Uterus (tissue), 4 donors: ENCODE measurements around the gene FOXC1. TPM values are rescaled to one million over a fixed set of nuclear protein-coding genes. Genes with fewer than 3 reads are reported as not detected.

ENCODE experiments used
- DNase-seq, 2 donors: peaks; one replicate each; pipeline ENCODE4 v3.0.0-alpha.2; 2019 to 2020
- H3K27ac ChIP-seq, 2 donors: fragments of 200-600 bp; sonication (generic); 1 replicate in 1 of 2; 2 replicates in 1 of 2; pipeline ENCODE4 v1.5.1; 2016 to 2018
- H3K27me3 ChIP-seq, 2 donors: fragments of 200-600 bp; sonication (generic); one replicate each; pipeline ENCODE4 v1.5.1; 2018 to 2019; ENCODE audit warnings: control low read depth in 1 of 2
- H3K36me3 ChIP-seq, 2 donors: fragments of 200-600 bp; sonication (generic); one replicate each; pipeline ENCODE4 v1.5.1; 2019; ENCODE audit warnings: control low read depth in 1 of 2
- H3K4me1 ChIP-seq, 2 donors: fragments of 200-600 bp; sonication (generic); one replicate each; pipeline ENCODE4 v1.5.1; 2018 to 2019; ENCODE audit warnings: control low read depth in 1 of 2
- H3K4me3 ChIP-seq, 2 donors: fragments of 200-600 bp; sonication (generic); 1 replicate in 1 of 2; 2 replicates in 1 of 2; pipeline ENCODE4 v1.5.1; 2018 to 2019; ENCODE audit warnings: mild to moderate bottlenecking in 1 of 2
- H3K9me3 ChIP-seq, 2 donors: fragments of 200-600 bp; sonication (generic); one replicate each; pipeline ENCODE4 v1.5.1; 2019; ENCODE audit warnings: control low read depth in 1 of 2
- CTCF ChIP-seq, 4 experiments: fragments of 200-600 bp in 2 of 4; fragments of 450-650 bp in 2 of 4; sonication (generic) in 2 of 4; IDR thresholded peaks; one replicate each; pipeline ENCODE4 v1.5.1; 2016 to 2019; ENCODE audit warnings: antibody characterized with exemption in 4 of 4, mild to moderate bottlenecking in 2 of 4, moderate library complexity in 1 of 4
- POLR2A ChIP-seq, 2 donors: fragments of 450-650 bp; IDR thresholded peaks; one replicate each; pipeline ENCODE4 v1.6.1; 2016; ENCODE audit warnings: antibody characterized with exemption in 2 of 2, mild to moderate bottlenecking in 1 of 2, moderate library complexity in 1 of 2
- intact Hi-C: fragments of 100-400 bp; cut with DNase I; formaldehyde crosslinking; loops from one replicate; pipeline ENCODE4 v1.15.1; 2023; ENCODE audit warnings: low total_unique reads
- total RNA-seq, 4 donors: library from RNA; depleted of rRNA in 3 of 4; stranded (reverse); fragments of >200 nt in 3 of 4; gene quantifications; one replicate each; pipeline versions ENCODE4 v1.1.0 to v1.2.4, GENCODE V29; 2014 to 2023
- donor health status: DM: yes; HTN: yes; CAD: no.

Gene FOXC1
- total RNA-seq, 4 donors from 2014 or later: 1.8 to 15.2 (median 5.1) TPM

- TF ChIP-seq POLR2A (IDR thresholded peaks at IDR 0.05) (no peak), CTCF (IDR thresholded peaks at IDR 0.05) (no peak)
- no peak overlapping the region for H3K27ac ChIP-seq
- no peaks in the 10 kb centered on the region for H3K36me3 ChIP-seq
- no peak overlapping the region for H3K4me3 ChIP-seq
- H3K4me1 ChIP-seq: peaks cover 0 to 17% of the 10 kb centered on the region in 2 donors
- no peak for DNase-seq
- intact Hi-C loops: loop anchor here (5.0 kb wide), 1 partner anchor 744 kb away; no protein-coding TSS in a partner anchor
- H3K9me3 ChIP-seq: no peaks in the 10 kb centered on the region
- peaks cover 45 to 54% of the 10 kb centered on the region in 2 donors for H3K27me3 ChIP-seq
Observed at GRCh38 chr6:1608222-1609040, 1.3 kb upstream of the FOXC1 start.

- TF ChIP-seq CTCF (IDR thresholded peaks at IDR 0.05) (no peak), POLR2A (IDR thresholded peaks at IDR 0.05) (no peak)
- H3K4me1 ChIP-seq: peaks cover 0 to 17% of the 10 kb centered on the region in 2 donors
- peak overlapping the region; percentile 16 to 67 for H3K4me3 ChIP-seq
- intact Hi-C loops: loop anchor here (5.0 kb wide), 1 partner anchor 743 kb away; no protein-coding TSS in a partner anchor
- no peak for DNase-seq
- H3K27me3 ChIP-seq: peaks cover 47 to 62% of the 10 kb centered on the region in 2 donors
- peak overlapping the region; percentile 68 to 89 for H3K27ac ChIP-seq
- no peaks in the 10 kb centered on the region for H3K9me3 ChIP-seq
- no peaks in the 10 kb centered on the region for H3K36me3 ChIP-seq
Observed at GRCh38 chr6:1609041-1609647, 571 bp upstream of the FOXC1 start.

- Histone ChIP-seq H3K4me3 (peak overlapping the region; percentile 22 to 67), H3K4me1 (peaks cover 0 to 11% of the 10 kb centered on the region in 2 donors), H3K27ac (peak overlapping the region; percentile 83 to 89), H3K9me3 (no peaks in the 10 kb centered on the region), H3K27me3 (peaks cover 37 to 61% of the 10 kb centered on the region in 2 donors), H3K36me3 (no peaks in the 10 kb centered on the region)
- no peak for TF ChIP-seq POLR2A (IDR thresholded peaks at IDR 0.05)
- TF ChIP-seq CTCF (IDR thresholded peaks at IDR 0.05): no peak
- no peak for DNase-seq
- intact Hi-C loops: no loop called here
Observed at GRCh38 chr6:1610497-1611321, 994 bp downstream of the FOXC1 start.

- DNase-seq: no peak
- no peaks in the 10 kb centered on the region for H3K36me3 ChIP-seq
- TF ChIP-seq CTCF (IDR thresholded peaks at IDR 0.05): no peak
- TF ChIP-seq POLR2A (IDR thresholded peaks at IDR 0.05): no peak
- H3K4me1 ChIP-seq: peaks cover 0 to 11% of the 10 kb centered on the region in 2 donors
- intact Hi-C loops: no loop called here
- peaks cover 37 to 59% of the 10 kb centered on the region in 2 donors for H3K27me3 ChIP-seq
- H3K27ac ChIP-seq: peak overlapping the region; percentile 83 to 89
- H3K9me3 ChIP-seq: no peaks in the 10 kb centered on the region
- H3K4me3 ChIP-seq: peak overlapping the region; percentile 22 to 67
Observed at GRCh38 chr6:1611322-1611571, 1.5 kb downstream of the FOXC1 start.
